ENCODE data around the gene TMEM69.
A peak's percentile ranks its signal among the peaks of the same experiment; 100 is the strongest.
"Not testable (repeated sequence)": the region's sequence is repeated elsewhere in the genome, so short reads cannot be mapped to it uniquely, and the experiment has no call there.

TMEM69 gene

GRCh38 chr1:45677751-45678245, 10.2 kb upstream of the TMEM69 start:
- DNase-seq (ENCODE audit: low read depth in 2 of 2, low spot score in 1 of 2) = no peak

GRCh38 chr1:45678489-45678888, 9.5 kb upstream of the TMEM69 start:
- no peak for DNase-seq (ENCODE audit: low read depth in 2 of 2, low spot score in 1 of 2)

GRCh38 chr1:45679123-45679522, 8.9 kb upstream of the TMEM69 start:
- DNase-seq (ENCODE audit: low read depth in 2 of 2, low spot score in 1 of 2) = no peak

GRCh38 chr1:45682942-45683341, 5.0 kb upstream of the TMEM69 start:
- DNase-seq (ENCODE audit: low read depth in 2 of 2, low spot score in 1 of 2) = no peak

- no peak for DNase-seq (ENCODE audit: low read depth in 2 of 2, low spot score in 1 of 2)
Measured at GRCh38 chr1:45684402-45684801, 3.6 kb upstream of the TMEM69 start.

- no peak for DNase-seq (ENCODE audit: low read depth in 2 of 2, low spot score in 1 of 2)
Measured at GRCh38 chr1:45685308-45686014, 2.5 kb upstream of the TMEM69 start.

GRCh38 chr1:45686015-45686287, 2.0 kb upstream of the TMEM69 start:
- peak; percentile 28 to 45 for DNase-seq (ENCODE audit: low read depth in 2 of 2, low spot score in 1 of 2)

GRCh38 chr1:45686288-45687013, 1.5 kb upstream of the TMEM69 start, which contains the start of gene GPBP1L1:
TSS of gene GPBP1L1 (minus strand) at chr1:45686533. CDS start at chr1:45659087, 27,446 bp downstream.
- peak; percentile 97 for DNase-seq (ENCODE audit: low read depth in 2 of 2, low spot score in 1 of 2)

GRCh38 chr1:45687014-45687753, 797 bp upstream of the TMEM69 start:
- DNase-seq (ENCODE audit: low read depth in 2 of 2, low spot score in 1 of 2) = peak; percentile 71 to 93

GRCh38 chr1:45693811-45694210, 5.8 kb downstream of the TMEM69 start:
- DNase-seq (ENCODE audit: low read depth in 2 of 2, low spot score in 1 of 2) = not testable (repeated sequence)

GRCh38 chr1:45694823-45695222, 6.8 kb downstream of the TMEM69 start:
- DNase-seq (ENCODE audit: low read depth in 2 of 2, low spot score in 1 of 2) = no peak

- no peak for DNase-seq (ENCODE audit: low read depth in 2 of 2, low spot score in 1 of 2)
Measured at GRCh38 chr1:45704637-45705036, 16.7 kb downstream of the TMEM69 start.

- DNase-seq (ENCODE audit: low read depth in 2 of 2, low spot score in 1 of 2) = no peak
Measured at GRCh38 chr1:45713711-45714110, 25.7 kb downstream of the TMEM69 start.

- DNase-seq (ENCODE audit: low read depth in 2 of 2, low spot score in 1 of 2) = no peak
Measured at GRCh38 chr1:45716700-45717099, 28.7 kb downstream of the TMEM69 start.

- DNase-seq (ENCODE audit: low read depth in 2 of 2, low spot score in 1 of 2) = not testable (repeated sequence)
Measured at GRCh38 chr1:45717386-45717785, 29.4 kb downstream of the TMEM69 start.

- no peak for DNase-seq (ENCODE audit: low read depth in 2 of 2, low spot score in 1 of 2)
Measured at GRCh38 chr1:45718289-45718688, 30.3 kb downstream of the TMEM69 start.

GRCh38 chr1:45721207-45721606, 33.2 kb downstream of the TMEM69 start:
- no peak for DNase-seq (ENCODE audit: low read depth in 2 of 2, low spot score in 1 of 2)

- no peak for DNase-seq (ENCODE audit: low read depth in 2 of 2, low spot score in 1 of 2)
Measured at GRCh38 chr1:45722809-45723208, 34.8 kb downstream of the TMEM69 start.

GRCh38 chr1:45723248-45723930, 35.4 kb downstream of the TMEM69 start:
- no peak for DNase-seq (ENCODE audit: low read depth in 2 of 2, low spot score in 1 of 2)

- DNase-seq (ENCODE audit: low read depth in 2 of 2, low spot score in 1 of 2) = not testable (repeated sequence)
Measured at GRCh38 chr1:45726007-45726406, 38.0 kb downstream of the TMEM69 start.

GRCh38 chr1:45730075-45730779, 42.2 kb downstream of the TMEM69 start:
- no peak for DNase-seq (ENCODE audit: low read depth in 2 of 2, low spot score in 1 of 2)
